ENCODE data around the gene ZGPAT.

Gene ZGPAT

GRCh38 chr20:63696628-63697356 lies 11.0 kb upstream of the ZGPAT start, which contains the start of gene TNFRSF6B:
Gene TNFRSF6B (plus strand): TSS chr20:63696652. CDS start chr20:63696768, 116 bp downstream.
- Histone ChIP-seq H3K27ac (no peak within 1 kb of the TSS), H3K79me2 (ENCODE audit: insufficient read depth, low read depth) (no peaks in the 10 kb centered on the region), H4K20me1 (ENCODE audit: insufficient read depth) (no peaks in the 10 kb centered on the region), H3K9ac (no peak within 1 kb of the TSS), H3K4me2 (no peak within 1 kb of the TSS), H3K27me3 (ENCODE audit: insufficient read depth, low read depth) (no peaks in the 10 kb centered on the region; the same call in 1 of the 2 replicates), H3K36me3 (ENCODE audit: insufficient read depth) (no peaks in the 10 kb centered on the region), H3K4me3 (IDR thresholded peaks at IDR 0.05; ENCODE audit: insufficient read depth, low read depth, low read length) (no peak within 1 kb of the TSS), H2AFZ (ENCODE audit: low read depth) (no peak within 1 kb of the TSS), H3K4me1 (ENCODE audit: low read depth, poor library complexity, severe bottlenecking) (no peaks in the 10 kb centered on the region)
- no peak for TF ChIP-seq CTCF (conservative IDR thresholded peaks at IDR 0.05; ENCODE audit: low read depth, low read length)

GRCh38 chr20:63697357-63697867 lies 10.4 kb upstream of the ZGPAT start:
- Histone ChIP-seq H3K27ac (no peak overlapping the region), H3K4me3 (IDR thresholded peaks at IDR 0.05; ENCODE audit: insufficient read depth, low read depth, low read length) (no peak overlapping the region), H3K4me2 (no peak overlapping the region), H3K4me1 (ENCODE audit: low read depth, poor library complexity, severe bottlenecking) (no peaks in the 10 kb centered on the region), H4K20me1 (ENCODE audit: insufficient read depth) (no peaks in the 10 kb centered on the region), H2AFZ (ENCODE audit: low read depth) (no peak overlapping the region), H3K27me3 (ENCODE audit: insufficient read depth, low read depth) (no peaks in the 10 kb centered on the region; the same call in 1 of the 2 replicates), H3K36me3 (ENCODE audit: insufficient read depth) (no peaks in the 10 kb centered on the region), H3K9ac (no peak overlapping the region), H3K79me2 (ENCODE audit: insufficient read depth, low read depth) (no peaks in the 10 kb centered on the region)
- no peak for TF ChIP-seq CTCF (conservative IDR thresholded peaks at IDR 0.05; ENCODE audit: low read depth, low read length)

- no peak overlapping the region for H3K27ac ChIP-seq
- H2AFZ ChIP-seq (ENCODE audit: low read depth): no peak overlapping the region
- no peak overlapping the region for H3K4me3 ChIP-seq (IDR thresholded peaks at IDR 0.05; ENCODE audit: insufficient read depth, low read depth, low read length)
- TF ChIP-seq CTCF (conservative IDR thresholded peaks at IDR 0.05; ENCODE audit: low read depth, low read length): no peak
- no peaks in the 10 kb centered on the region for H3K4me1 ChIP-seq (ENCODE audit: low read depth, poor library complexity, severe bottlenecking)
- no peaks in the 10 kb centered on the region for H4K20me1 ChIP-seq (ENCODE audit: insufficient read depth)
- H3K27me3 ChIP-seq (ENCODE audit: insufficient read depth, low read depth): no peaks in the 10 kb centered on the region; the same call in 1 of the 2 replicates
- no peaks in the 10 kb centered on the region for H3K36me3 ChIP-seq (ENCODE audit: insufficient read depth)
- no peak overlapping the region for H3K9ac ChIP-seq
- H3K4me2 ChIP-seq: no peak overlapping the region
- no peaks in the 10 kb centered on the region for H3K79me2 ChIP-seq (ENCODE audit: insufficient read depth, low read depth)
Observed at GRCh38 chr20:63697868-63698545, 9.8 kb upstream of the ZGPAT start.

GRCh38 chr20:63698739-63699465 lies 8.9 kb upstream of the ZGPAT start:
- H3K36me3 ChIP-seq (ENCODE audit: insufficient read depth): no peaks in the 10 kb centered on the region
- no peak overlapping the region for H3K4me3 ChIP-seq (IDR thresholded peaks at IDR 0.05; ENCODE audit: insufficient read depth, low read depth, low read length)
- H3K4me2 ChIP-seq: no peak overlapping the region
- no peak overlapping the region for H3K27ac ChIP-seq
- H2AFZ ChIP-seq (ENCODE audit: low read depth): no peak overlapping the region
- H3K9ac ChIP-seq: no peak overlapping the region
- no peaks in the 10 kb centered on the region for H4K20me1 ChIP-seq (ENCODE audit: insufficient read depth)
- no peaks in the 10 kb centered on the region for H3K27me3 ChIP-seq (ENCODE audit: insufficient read depth, low read depth)
- TF ChIP-seq CTCF (conservative IDR thresholded peaks at IDR 0.05; ENCODE audit: low read depth, low read length): no peak
- no peaks in the 10 kb centered on the region for H3K79me2 ChIP-seq (ENCODE audit: insufficient read depth, low read depth)
- no peaks in the 10 kb centered on the region for H3K4me1 ChIP-seq (ENCODE audit: low read depth, poor library complexity, severe bottlenecking)

All from KMS-11 (cell line).